ENCODE results near the gene KANK2. TPM values are rescaled to one million over a fixed set of nuclear protein-coding genes. Genes with fewer than 3 reads are reported as not detected.

KANK2 gene
- total RNA-seq, 1 donor from 2014 or later = 84.7 TPM

DNA sequence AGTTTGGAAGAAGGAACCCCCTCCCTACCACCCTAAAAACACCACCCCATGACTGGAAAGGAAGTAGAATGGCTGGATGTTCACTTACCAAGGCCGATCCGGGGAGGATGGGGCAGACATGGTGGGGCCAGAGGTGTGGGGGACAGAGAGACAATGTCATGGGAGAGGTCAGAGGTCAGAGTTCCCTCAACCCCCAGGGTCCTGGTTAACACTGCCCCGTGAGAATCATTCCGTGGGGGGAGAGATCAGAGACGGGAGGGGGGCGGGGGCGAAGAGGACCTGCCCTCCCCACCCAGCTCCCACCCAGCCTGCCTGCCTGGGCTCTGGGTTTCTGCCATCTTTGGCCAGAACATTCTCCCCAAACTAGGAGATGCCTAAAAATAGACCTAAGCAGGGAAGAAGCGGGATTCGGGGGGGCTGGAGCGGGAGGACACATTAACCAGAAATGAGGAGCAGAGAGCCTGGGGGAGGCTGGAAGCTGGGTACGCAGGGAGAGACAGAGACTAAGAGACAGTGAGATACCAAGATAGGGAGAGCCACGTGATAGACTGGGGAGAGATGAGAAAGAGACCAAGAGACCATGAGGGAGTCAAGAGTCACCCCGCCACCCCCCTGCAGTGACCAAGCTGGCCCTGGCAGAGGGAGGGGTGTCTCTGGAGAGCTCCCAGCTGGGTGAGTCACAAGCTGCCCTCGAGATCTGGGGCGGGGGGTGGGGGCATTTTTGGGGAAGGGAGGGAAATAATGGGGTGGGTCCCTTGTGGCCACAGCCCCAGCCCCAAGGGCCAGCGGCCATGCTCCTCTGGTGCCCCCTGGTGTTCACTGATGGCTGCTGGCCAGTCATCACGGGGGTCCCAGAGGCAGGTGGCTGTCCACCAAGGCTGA lies 6.1 kb upstream of the KANK2 start:
- TF ChIP-seq, protein P1, sequence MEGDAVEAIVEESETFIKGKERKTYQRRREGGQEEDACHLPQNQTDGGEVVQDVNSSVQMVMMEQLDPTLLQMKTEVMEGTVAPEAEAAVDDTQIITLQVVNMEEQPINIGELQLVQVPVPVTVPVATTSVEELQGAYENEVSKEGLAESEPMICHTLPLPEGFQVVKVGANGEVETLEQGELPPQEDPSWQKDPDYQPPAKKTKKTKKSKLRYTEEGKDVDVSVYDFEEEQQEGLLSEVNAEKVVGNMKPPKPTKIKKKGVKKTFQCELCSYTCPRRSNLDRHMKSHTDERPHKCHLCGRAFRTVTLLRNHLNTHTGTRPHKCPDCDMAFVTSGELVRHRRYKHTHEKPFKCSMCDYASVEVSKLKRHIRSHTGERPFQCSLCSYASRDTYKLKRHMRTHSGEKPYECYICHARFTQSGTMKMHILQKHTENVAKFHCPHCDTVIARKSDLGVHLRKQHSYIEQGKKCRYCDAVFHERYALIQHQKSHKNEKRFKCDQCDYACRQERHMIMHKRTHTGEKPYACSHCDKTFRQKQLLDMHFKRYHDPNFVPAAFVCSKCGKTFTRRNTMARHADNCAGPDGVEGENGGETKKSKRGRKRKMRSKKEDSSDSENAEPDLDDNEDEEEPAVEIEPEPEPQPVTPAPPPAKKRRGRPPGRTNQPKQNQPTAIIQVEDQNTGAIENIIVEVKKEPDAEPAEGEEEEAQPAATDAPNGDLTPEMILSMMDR (IDR thresholded peaks at IDR 0.05; ENCODE audit: unreplicated experiment) = peak; percentile 66
- no peaks in the 10 kb centered on the region for H3K9me3 Mint-ChIP-seq
- no peaks in the 10 kb centered on the region for H3K27me3 Mint-ChIP-seq (ENCODE audit: low read depth)
- DNase-seq (ENCODE audit: low spot score in 2 of 2, unreplicated experiment in 2 of 2) = peak; percentile 53 to 77
- H3K36me3 Mint-ChIP-seq = peaks cover 8% of the 10 kb centered on the region
- H3K27ac Mint-ChIP-seq = peak overlapping the region; percentile 16
- H3K4me3 Mint-ChIP-seq = no peak overlapping the region
- H3K4me1 Mint-ChIP-seq = peaks cover 6% of the 10 kb centered on the region

GRCh38 chr19:11202488-11203193 lies 5.3 kb upstream of the KANK2 start:
- H3K4me1 Mint-ChIP-seq = peaks cover 6% of the 10 kb centered on the region
- H3K27me3 Mint-ChIP-seq (ENCODE audit: low read depth) = no peaks in the 10 kb centered on the region
- H3K9me3 Mint-ChIP-seq = no peaks in the 10 kb centered on the region
- H3K36me3 Mint-ChIP-seq = peaks cover 8% of the 10 kb centered on the region
- no peak for DNase-seq (ENCODE audit: low spot score in 2 of 2, unreplicated experiment in 2 of 2)
- no peak overlapping the region for H3K4me3 Mint-ChIP-seq
- H3K27ac Mint-ChIP-seq = no peak overlapping the region
- TF ChIP-seq, protein P1 (IDR thresholded peaks at IDR 0.05; ENCODE audit: unreplicated experiment) = no peak

DNA sequence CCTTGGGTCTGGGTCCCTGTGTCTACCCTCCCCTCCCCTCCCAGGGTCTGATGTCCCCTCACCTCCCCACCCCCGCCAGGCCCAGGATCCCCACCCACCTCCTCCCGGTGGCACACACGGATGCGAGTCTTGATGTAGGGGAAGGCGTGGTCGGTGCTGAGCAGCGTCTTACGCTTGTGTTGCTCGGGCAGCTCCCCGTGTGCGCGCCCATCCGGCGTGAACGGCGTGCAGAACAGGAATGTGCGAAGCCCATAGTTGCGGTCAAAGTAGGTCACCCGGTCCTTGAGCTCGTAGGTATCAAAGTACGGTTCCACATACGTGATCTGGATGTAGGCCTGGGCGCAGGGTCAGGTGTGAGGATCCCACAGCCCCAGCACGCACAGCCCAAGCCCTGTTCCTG lies 4.4 kb upstream of the KANK2 start:
- DNase-seq (ENCODE audit: low spot score in 2 of 2, unreplicated experiment in 2 of 2) = no peak
- no peaks in the 10 kb centered on the region for H3K9me3 Mint-ChIP-seq
- H3K4me1 Mint-ChIP-seq = peaks cover 6% of the 10 kb centered on the region
- peaks cover 8% of the 10 kb centered on the region for H3K36me3 Mint-ChIP-seq
- no peak overlapping the region for H3K4me3 Mint-ChIP-seq
- TF ChIP-seq, protein P1 (IDR thresholded peaks at IDR 0.05; ENCODE audit: unreplicated experiment) = no peak
- H3K27ac Mint-ChIP-seq = no peak overlapping the region
- H3K27me3 Mint-ChIP-seq (ENCODE audit: low read depth) = no peaks in the 10 kb centered on the region

DNA sequence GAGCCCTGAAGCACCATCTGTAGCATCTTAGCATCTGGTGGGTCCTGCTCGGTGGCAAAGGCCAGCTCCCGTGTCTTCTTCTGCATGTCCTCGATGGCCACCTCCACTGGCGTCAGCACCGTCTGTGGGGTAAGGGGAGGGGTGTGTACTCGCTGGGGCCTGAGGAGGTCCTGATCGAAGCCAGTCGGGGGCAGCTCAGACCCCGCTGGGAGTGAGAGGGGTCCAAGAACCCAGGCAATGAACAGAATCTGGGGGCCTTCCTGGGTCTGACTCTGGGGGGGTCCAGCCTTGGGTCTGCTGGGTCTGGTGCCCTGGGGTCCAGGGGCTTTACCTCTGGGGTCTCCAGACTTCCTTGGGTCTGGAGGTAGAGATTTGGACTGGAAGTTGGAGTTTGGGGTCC lies 3.6 kb upstream of the KANK2 start:
- no peak for DNase-seq (ENCODE audit: low spot score in 2 of 2, unreplicated experiment in 2 of 2)
- Mint-ChIP-seq H3K4me3 (no peak overlapping the region), H3K27ac (no peak overlapping the region), H3K36me3 (peaks cover 3% of the 10 kb centered on the region), H3K27me3 (ENCODE audit: low read depth) (no peaks in the 10 kb centered on the region), H3K9me3 (no peaks in the 10 kb centered on the region), H3K4me1 (peaks cover 6% of the 10 kb centered on the region)
- TF ChIP-seq, protein P1 (IDR thresholded peaks at IDR 0.05; ENCODE audit: unreplicated experiment) = no peak

DNA sequence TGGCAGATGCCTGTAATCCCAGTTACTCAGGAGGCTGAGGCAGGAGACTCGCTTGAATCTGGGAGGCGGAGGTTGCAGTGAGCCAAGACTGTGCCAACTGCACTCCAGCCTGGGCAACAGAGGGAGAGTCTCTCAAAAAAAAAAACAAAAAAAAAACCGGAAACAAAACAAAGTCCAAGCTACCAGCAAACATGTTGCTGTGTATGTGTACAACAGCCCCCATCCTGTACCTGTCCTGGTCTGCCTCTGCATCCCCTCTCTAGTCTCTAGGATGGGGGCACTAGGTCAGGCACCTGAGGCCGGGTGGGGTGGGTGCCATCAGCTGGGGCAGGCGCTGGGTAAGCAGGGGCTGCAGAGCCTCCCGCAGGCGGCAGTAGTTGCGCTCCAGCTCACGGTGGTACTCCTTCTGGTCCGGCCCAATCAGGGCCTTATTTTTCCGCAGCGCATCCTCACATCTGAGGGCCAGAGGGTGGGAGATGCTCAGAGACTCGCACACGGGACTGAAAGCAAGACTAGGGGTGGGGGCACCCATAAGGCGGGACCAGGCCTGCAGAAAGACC lies 2.8 kb upstream of the KANK2 start:
- DNase-seq (ENCODE audit: low spot score in 2 of 2, unreplicated experiment in 2 of 2) = no peak
- no peak overlapping the region for H3K27ac Mint-ChIP-seq
- H3K9me3 Mint-ChIP-seq = no peaks in the 10 kb centered on the region
- H3K36me3 Mint-ChIP-seq = peaks cover 2% of the 10 kb centered on the region
- TF ChIP-seq, protein P1 (IDR thresholded peaks at IDR 0.05; ENCODE audit: unreplicated experiment) = no peak
- peaks cover 10% of the 10 kb centered on the region for H3K4me1 Mint-ChIP-seq
- H3K4me3 Mint-ChIP-seq = no peak overlapping the region
- no peaks in the 10 kb centered on the region for H3K27me3 Mint-ChIP-seq (ENCODE audit: low read depth)

Data from mesothelial cell of epicardium (in vitro differentiated cells).